Keratinocyte (primary cell): ENCODE data around the gene TMUB1.

Source experiments
- EZH2 ChIP-seq: IDR thresholded peaks from one replicate; pipeline ENCODE4 v1.6.1; 2012; ENCODE audit warnings: inconsistent platforms, mild to moderate bottlenecking, low read length, moderate library complexity
- TF ChIP-seq, protein P1 (sequence below), 3 experiments: IDR thresholded peaks in 1 of 3; conservative IDR thresholded peaks in 1 of 3; optimal IDR thresholded peaks in 1 of 3; 2 replicates in 2 of 3; 3 replicates in 1 of 3; pipeline versions ENCODE3 to v1.5.1; 2011; ENCODE audit warnings: low read length in 3 of 3, mild to moderate bottlenecking in 3 of 3, moderate library complexity in 2 of 3, control low read depth in 1 of 3, inconsistent platforms in 1 of 3; ENCODE audit not compliant: insufficient read depth in 2 of 3; ENCODE audit errors: extremely low read depth in 1 of 3

- TF ChIP-seq, protein P1, sequence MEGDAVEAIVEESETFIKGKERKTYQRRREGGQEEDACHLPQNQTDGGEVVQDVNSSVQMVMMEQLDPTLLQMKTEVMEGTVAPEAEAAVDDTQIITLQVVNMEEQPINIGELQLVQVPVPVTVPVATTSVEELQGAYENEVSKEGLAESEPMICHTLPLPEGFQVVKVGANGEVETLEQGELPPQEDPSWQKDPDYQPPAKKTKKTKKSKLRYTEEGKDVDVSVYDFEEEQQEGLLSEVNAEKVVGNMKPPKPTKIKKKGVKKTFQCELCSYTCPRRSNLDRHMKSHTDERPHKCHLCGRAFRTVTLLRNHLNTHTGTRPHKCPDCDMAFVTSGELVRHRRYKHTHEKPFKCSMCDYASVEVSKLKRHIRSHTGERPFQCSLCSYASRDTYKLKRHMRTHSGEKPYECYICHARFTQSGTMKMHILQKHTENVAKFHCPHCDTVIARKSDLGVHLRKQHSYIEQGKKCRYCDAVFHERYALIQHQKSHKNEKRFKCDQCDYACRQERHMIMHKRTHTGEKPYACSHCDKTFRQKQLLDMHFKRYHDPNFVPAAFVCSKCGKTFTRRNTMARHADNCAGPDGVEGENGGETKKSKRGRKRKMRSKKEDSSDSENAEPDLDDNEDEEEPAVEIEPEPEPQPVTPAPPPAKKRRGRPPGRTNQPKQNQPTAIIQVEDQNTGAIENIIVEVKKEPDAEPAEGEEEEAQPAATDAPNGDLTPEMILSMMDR (optimal IDR thresholded peaks at IDR 0.05 in 1 of 3, IDR thresholded peaks at IDR 0.05 in 1 of 3, conservative IDR thresholded peaks at IDR 0.05 in 1 of 3; ENCODE audit: extremely low read depth in 1 of 3, insufficient read depth in 2 of 3, low read length in 3 of 3): no peak
- no peak for TF ChIP-seq EZH2
Measured at GRCh38 chr7:151048911-151049463, 34.3 kb downstream of the TMUB1 start.
